IMR-90 (cell line): Measurements from ENCODE around the gene TBX20. TPM values are rescaled to one million over a fixed set of nuclear protein-coding genes. Genes with fewer than 3 reads are reported as not detected.
A peak's percentile ranks its signal among the peaks of the same experiment; 100 is the strongest.
"Not testable (repeated sequence)": the region's sequence is repeated elsewhere in the genome, so short reads cannot be mapped to it uniquely, and the experiment has no call there.

ENCODE experiments used
- ATAC-seq: fragments of 200-7000 bp; cut with Tn5 transposase; 2 replicates; pipeline ENCODE4 v1.9.1; 2020; ENCODE audit warnings: low read depth, mild to moderate bottlenecking, moderate library complexity
- BruUV-seq: library from RNA; stranded (reverse); fragments of 400-500 nt; replicated peaks from 2 replicates; lab custom pipeline; 2021; lab: Mats Ljungman, UMichigan
- CTCF ChIA-PET: fragments of 300-600 bp; formaldehyde crosslinking; extraction: SDS; loops from one replicate; lab custom pipeline; 2021; ENCODE audit warnings: antibody characterized with exemption; lab: Yijun Ruan, JAX
- POLR2A ChIA-PET: fragments of 300-600 bp; sonication (Branson Sonifier 250); formaldehyde crosslinking; loops from one replicate; lab custom pipeline; 2022; ENCODE audit warnings: antibody characterized with exemption; ENCODE audit not compliant: unreplicated experiment; lab: Charles Lee
- DNase-seq: peaks from one replicate; pipeline ENCODE4 v3.0.0; 2013
- H2AFZ ChIP-seq: replicated peaks from 2 replicates; pipeline ENCODE3; 2013; ENCODE audit warnings: low read length, mild to moderate bottlenecking; ENCODE audit not compliant: poor library complexity
- H2AK5ac ChIP-seq: 2 replicates; pipeline ENCODE4 v1.6.1; 2013; ENCODE audit warnings: low read depth, low read length, inconsistent platforms
- H2AK9ac ChIP-seq: replicated peaks from 2 replicates; pipeline ENCODE3; 2013; ENCODE audit warnings: mild to moderate bottlenecking, low read depth, low read length, moderate library complexity; ENCODE audit not compliant: poor library complexity
- H2BK120ac ChIP-seq: 2 replicates; pipeline ENCODE4 v1.6.1; 2013; ENCODE audit warnings: low read depth, low read length, inconsistent platforms
- H2BK15ac ChIP-seq: 3 replicates; pipeline ENCODE4 v1.6.1; 2013; ENCODE audit warnings: low read depth, low read length, inconsistent platforms
- H2BK20ac ChIP-seq: 2 replicates; pipeline ENCODE4 v1.6.1; 2013; ENCODE audit warnings: low read depth, mild to moderate bottlenecking, inconsistent platforms, low read length, moderate library complexity
- H2BK5ac ChIP-seq: 2 replicates; pipeline ENCODE4 v1.6.1; 2013; ENCODE audit warnings: mild to moderate bottlenecking, low read depth, low read length, inconsistent platforms; ENCODE audit not compliant: poor library complexity, severe bottlenecking
- H3K14ac ChIP-seq: replicated peaks from 2 replicates; pipeline ENCODE4 v1.6.1; 2013; ENCODE audit warnings: low read depth, low read length, inconsistent platforms
- H3K18ac ChIP-seq: 2 replicates; pipeline ENCODE4 v1.6.1; 2013; ENCODE audit warnings: low read depth, low read length, control low read depth
- H3K23ac ChIP-seq: 2 replicates; pipeline ENCODE4 v1.6.1; 2013; ENCODE audit warnings: low read depth, low read length, inconsistent platforms
- H3K27ac ChIP-seq: 2 replicates; pipeline ENCODE4 v1.5.1; 2013; ENCODE audit warnings: mild to moderate bottlenecking, control low read depth, low read length; ENCODE audit not compliant: insufficient read depth
- H3K27me3 ChIP-seq: 2 replicates; pipeline ENCODE4 v1.6.1; 2013; ENCODE audit warnings: low read length; ENCODE audit not compliant: control insufficient read depth, insufficient read depth
- H3K36me3 ChIP-seq: 2 replicates; pipeline ENCODE4 v1.6.1; 2013; ENCODE audit warnings: low read length, mixed read lengths; ENCODE audit not compliant: control insufficient read depth, insufficient read depth
- H3K4ac ChIP-seq: 2 replicates; pipeline ENCODE4 v1.6.1; 2013; ENCODE audit warnings: low read depth, low read length, inconsistent platforms
- H3K4me1 ChIP-seq: 2 replicates; pipeline ENCODE4 v1.6.1; 2013; ENCODE audit warnings: low read length, mixed read lengths; ENCODE audit not compliant: control insufficient read depth, insufficient read depth
- H3K4me2 ChIP-seq: 2 replicates; pipeline ENCODE4 v1.6.1; 2013; ENCODE audit warnings: low read depth, mild to moderate bottlenecking, control low read depth, low read length, moderate library complexity
- H3K4me3 ChIP-seq: 2 replicates; pipeline ENCODE4 v1.5.1; 2013; ENCODE audit warnings: low read depth, mild to moderate bottlenecking, control low read depth, low read length, moderate library complexity; ENCODE audit not compliant: insufficient read depth
- H3K56ac ChIP-seq: 2 replicates; pipeline ENCODE4 v1.6.1; 2013; ENCODE audit warnings: low read length, inconsistent platforms; ENCODE audit not compliant: insufficient read depth; ENCODE audit errors: extremely low read depth
- H3K79me1 ChIP-seq, 2 experiments: 2 replicates each; pipeline ENCODE4 v1.6.1; 2013; ENCODE audit warnings: low read length in 2 of 2, inconsistent platforms in 1 of 2, low read depth in 1 of 2
- H3K9ac ChIP-seq: 2 replicates; pipeline ENCODE4 v1.6.1; 2013; ENCODE audit warnings: low read depth, low read length, control low read depth
- H3K9me1 ChIP-seq: 2 replicates; pipeline ENCODE4 v1.6.1; 2013; ENCODE audit warnings: low read length, inconsistent platforms; ENCODE audit not compliant: insufficient read depth
- H3K9me3 ChIP-seq: 2 replicates; pipeline ENCODE4 v1.6.1; 2013; ENCODE audit warnings: low read length; ENCODE audit not compliant: control insufficient read depth, insufficient read depth
- H4K20me1 ChIP-seq: 2 replicates; pipeline ENCODE4 v1.6.1; 2013; ENCODE audit warnings: low read length, inconsistent platforms; ENCODE audit not compliant: insufficient read depth
- H4K5ac ChIP-seq: 2 replicates; pipeline ENCODE4 v1.6.1; 2013; ENCODE audit warnings: mild to moderate bottlenecking, low read depth, low read length, control low read depth
- H4K8ac ChIP-seq, 2 experiments: 2 replicates each; pipeline ENCODE4 v1.6.1; 2013; ENCODE audit warnings: low read depth in 2 of 2, low read length in 2 of 2, control low read depth in 1 of 2, inconsistent platforms in 1 of 2
- H4K91ac ChIP-seq: 2 replicates; pipeline ENCODE4 v1.6.1; 2013; ENCODE audit warnings: low read depth, low read length, inconsistent platforms; ENCODE audit not compliant: insufficient read depth
- WGBS, 2 experiments: methylation state at CpG; one replicate each; pipeline versions ENCODE4 v1.1.5 to v1.1.7; 2013; ENCODE audit warnings: missing lambda C conversion rate in 2 of 2; ENCODE audit not compliant: insufficient read length in 1 of 2; ENCODE audit errors: extremely low coverage in 2 of 2; 5-methylcytosine and 5-hydroxymethylcytosine counted together
- dilution Hi-C: fragments of 300-500 bp; cut with HindIII; formaldehyde crosslinking; loops from one replicate; pipeline ENCODE4 v1.14.3; 2018; ENCODE audit warnings: low sequenced_read_pairs; ENCODE audit not compliant: unreplicated experiment
- in situ Hi-C: fragments of 300-500 bp; cut with MboI; formaldehyde crosslinking; loops from 3 replicates; pipeline ENCODE4 v1.14.3; 2019; ENCODE audit warnings: low sequenced_read_pairs, inconsistent platforms, mixed read lengths
- intact Hi-C: fragments of 100-400 bp; cut with micrococcal nuclease; formaldehyde crosslinking; loops from 2 replicates; pipeline ENCODE4 v1.10.0; 2022
- polyA plus RNA-seq, 3 experiments: library from polyadenylated mRNA; depleted of rRNA; stranded (reverse); fragments of >200 nt; gene quantifications; 2 replicates each; pipeline ENCODE4 v1.2.3, GENCODE V29; 2012; ENCODE audit warnings: low replicate concordance in 1 of 3
- total RNA-seq: library from RNA; depleted of rRNA; stranded (reverse); fragments of >200 nt; gene quantifications from 2 replicates; pipeline ENCODE4 v1.2.3, GENCODE V29; 2012

TBX20 gene
- total and polyA plus RNA-seq, 2 of the 4 experiments (the other 2 are of a cell fraction): 0.15 to 0.36 TPM

DNA sequence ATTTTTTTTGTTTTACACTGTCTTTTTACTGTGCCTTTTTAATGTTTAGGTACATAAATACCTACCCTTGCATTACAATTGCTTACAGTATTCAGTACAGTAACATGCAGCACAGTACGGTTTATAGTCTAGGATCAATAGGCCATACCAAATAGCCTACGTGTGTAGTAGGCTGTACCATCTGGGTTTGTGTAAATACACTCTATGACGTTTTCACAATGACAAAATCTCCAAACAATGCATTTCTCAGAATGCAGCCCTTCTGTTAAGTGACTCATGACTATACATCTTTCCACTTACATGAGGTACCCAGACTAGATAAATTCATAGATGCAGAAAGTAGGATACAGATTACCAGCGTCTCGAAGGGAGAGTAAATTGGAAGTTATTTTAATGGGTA is 26.5 kb downstream of the TBX20 start:
- POLR2A ChIA-PET, H2AFZ ChIP-seq, H2BK20ac ChIP-seq, H3K18ac ChIP-seq, H4K5ac ChIP-seq, H3K4me1 ChIP-seq, H2BK120ac ChIP-seq, H3K14ac ChIP-seq, H4K91ac ChIP-seq, in situ Hi-C loops, H3K27ac ChIP-seq, H2AK5ac ChIP-seq, H3K23ac ChIP-seq, H3K4ac ChIP-seq, H3K9me1 ChIP-seq, H3K27me3 ChIP-seq, H3K36me3 ChIP-seq, BruUV-seq, H4K8ac ChIP-seq, H3K4me3 ChIP-seq, H3K9ac ChIP-seq, H3K4me2 ChIP-seq, H2BK5ac ChIP-seq, intact Hi-C loops, H2AK9ac ChIP-seq, H3K9me3 ChIP-seq, H4K20me1 ChIP-seq, ATAC-seq, dilution Hi-C loops, H3K79me1 ChIP-seq, H2BK15ac ChIP-seq, CTCF ChIA-PET, H3K56ac ChIP-seq: not testable (repeated sequence)
- peak; percentile 62 for DNase-seq
- no CpG with 5 or more reads among the region's 5 CpGs for WGBS, 2 experiments

- H3K9me1 ChIP-seq, H3K27me3 ChIP-seq, in situ Hi-C loops, H3K56ac ChIP-seq, H2BK20ac ChIP-seq, intact Hi-C loops, H4K91ac ChIP-seq, H3K4me2 ChIP-seq, H3K4me1 ChIP-seq, H3K18ac ChIP-seq, POLR2A ChIA-PET, H2AK9ac ChIP-seq, H3K9ac ChIP-seq, H2AK5ac ChIP-seq, H3K27ac ChIP-seq, H2BK15ac ChIP-seq, H4K20me1 ChIP-seq, dilution Hi-C loops, H3K23ac ChIP-seq, H3K4ac ChIP-seq, H4K8ac ChIP-seq, ATAC-seq, H3K79me1 ChIP-seq, H2AFZ ChIP-seq, H4K5ac ChIP-seq, H2BK120ac ChIP-seq, H3K14ac ChIP-seq, H3K36me3 ChIP-seq, CTCF ChIA-PET, H2BK5ac ChIP-seq, H3K9me3 ChIP-seq, H3K4me3 ChIP-seq, BruUV-seq, DNase-seq: not testable (repeated sequence)
- 14% methylated on average over 1 of the region's 1 CpG; no CpG with 5 or more reads in 1 of the 2 experiments for WGBS, 2 experiments
Observed at GRCh38 chr7:35222445-35222844, 31.5 kb downstream of the TBX20 start.
